GM12878 (cell line): ENCODE data around the gene CCDC6. TPM values are rescaled to one million over a fixed set of nuclear protein-coding genes. Genes with fewer than 3 reads are reported as not detected.

Experiments used
- BCL3 ChIP-seq: IDR thresholded peaks from 2 replicates; pipeline ENCODE4 v1.6.1; 2011; ENCODE audit warnings: borderline replicate concordance, low read depth, mild to moderate bottlenecking, moderate library complexity, low read length; ENCODE audit not compliant: insufficient read depth, poor library complexity, severe bottlenecking
- BHLHE40 ChIP-seq, 2 experiments: fragments of 450-650 bp in 1 of 2; IDR thresholded peaks; 2 replicates each; pipeline ENCODE4 v1.6.1; 2011 to 2017; ENCODE audit warnings: low read depth in 2 of 2, borderline replicate concordance in 1 of 2, improper control_type of control experiment in 1 of 2, low read length in 1 of 2, mild to moderate bottlenecking in 1 of 2
- CBFB ChIP-seq: IDR thresholded peaks from 2 replicates; pipeline ENCODE4 v1.6.1; 2016; ENCODE audit warnings: antibody characterized with exemption, low read depth
- CHD4 ChIP-seq: fragments of 200-600 bp; sonication (generic); IDR thresholded peaks from 2 replicates; pipeline ENCODE4 v1.6.1; 2016; ENCODE audit warnings: mild to moderate bottlenecking
- E2F8 ChIP-seq: fragments of 450-650 bp; IDR thresholded peaks from 2 replicates; pipeline ENCODE4 v1.6.1; 2018; ENCODE audit warnings: mild to moderate bottlenecking, low read depth, moderate library complexity; ENCODE audit not compliant: partially characterized antibody
- EED ChIP-seq: sonication (generic); IDR thresholded peaks from 2 replicates; pipeline ENCODE4 v1.6.1; 2016; ENCODE audit warnings: antibody characterized with exemption, low read depth
- EGR1 ChIP-seq, 2 experiments: IDR thresholded peaks; 1 replicate in 1 of 2; 2 replicates in 1 of 2; pipeline ENCODE4 v1.6.1; 2011 to 2012; ENCODE audit warnings: low read depth in 2 of 2, low read length in 2 of 2, borderline replicate concordance in 1 of 2, mild to moderate bottlenecking in 1 of 2, moderate library complexity in 1 of 2
- ESRRA ChIP-seq: IDR thresholded peaks from 2 replicates; pipeline ENCODE4 v1.6.1; 2012; ENCODE audit warnings: mild to moderate bottlenecking, low read length, improper control_type of control experiment
- FOXM1 ChIP-seq: IDR thresholded peaks from 2 replicates; pipeline ENCODE4 v1.6.1; 2012; ENCODE audit warnings: low read depth, mild to moderate bottlenecking, inconsistent platforms, low read length, moderate library complexity
- IRF4 ChIP-seq: IDR thresholded peaks from 2 replicates; pipeline ENCODE4 v1.6.1; 2011; ENCODE audit warnings: low read depth, low read length
- KAT2A ChIP-seq: conservative IDR thresholded peaks from 2 replicates; pipeline ENCODE4 v1.6.1; 2011; ENCODE audit warnings: low read depth, low read length; ENCODE audit not compliant: control insufficient read depth
- KDM1A ChIP-seq: fragments of 200-600 bp; sonication (generic); IDR thresholded peaks from 2 replicates; pipeline ENCODE4 v1.6.1; 2016; ENCODE audit warnings: borderline replicate concordance
- MLLT1 ChIP-seq: fragments of 450-650 bp; IDR thresholded peaks from 2 replicates; pipeline ENCODE4 v1.6.1; 2016; ENCODE audit warnings: mild to moderate bottlenecking
- MTA3 ChIP-seq: IDR thresholded peaks from 2 replicates; pipeline ENCODE4 v1.6.1; 2012; ENCODE audit warnings: low read length, inconsistent platforms, borderline replicate concordance
- NBN ChIP-seq: fragments of 450-650 bp; IDR thresholded peaks from 2 replicates; pipeline ENCODE4 v1.6.1; 2016
- NFXL1 ChIP-seq: fragments of 450-650 bp; IDR thresholded peaks from 2 replicates; pipeline ENCODE4 v1.6.1; 2017; ENCODE audit warnings: antibody characterized with exemption, mild to moderate bottlenecking, borderline replicate concordance
- PKNOX1 ChIP-seq: fragments of 450-650 bp; IDR thresholded peaks from 2 replicates; pipeline ENCODE4 v1.6.1; 2016; ENCODE audit warnings: mild to moderate bottlenecking
- STAT1 ChIP-seq: fragments of 450-650 bp; conservative IDR thresholded peaks from 2 replicates; pipeline ENCODE4 v1.6.1; 2014; ENCODE audit warnings: antibody characterized with exemption, mild to moderate bottlenecking
- TCF7 ChIP-seq: IDR thresholded peaks from 2 replicates; pipeline ENCODE4 v1.6.1; 2014; ENCODE audit warnings: antibody characterized with exemption, borderline replicate concordance
- WRNIP1 ChIP-seq: IDR thresholded peaks from 2 replicates; pipeline ENCODE4 v1.6.1; 2011; ENCODE audit warnings: low read depth, low read length, improper control_type of control experiment, borderline replicate concordance
- ZBTB33 ChIP-seq: fragments of 450-650 bp; IDR thresholded peaks from 2 replicates; pipeline ENCODE4 v1.6.1; 2017; ENCODE audit warnings: mild to moderate bottlenecking
- ZNF274 ChIP-seq: IDR thresholded peaks from one replicate; pipeline ENCODE4 v1.8.0; 2011; ENCODE audit not compliant: insufficient read length, insufficient read depth
- polyA plus RNA-seq, 11 experiments: library from polyadenylated mRNA; depleted of rRNA in 4 of 11; unstranded in 6 of 11; stranded (reverse) in 5 of 11; fragments of >200 nt; fragmentation: Nextera tagmentation in 4 of 11; fragmentation: Illumina TruSeq in 1 of 11; extraction: Ambion mirVana in 4 of 11; extraction: Trizol in 1 of 11; gene quantifications; 1 replicate in 1 of 11; 2 replicates in 10 of 11; pipeline versions ENCODE4 v1.2.1 to v1.2.3, GENCODE V29; 2011 to 2016; ENCODE audit warnings: inconsistent platforms in 2 of 11, missing spikeins in 2 of 11, low read depth in 1 of 11
- total RNA-seq, 4 experiments: library from RNA; depleted of rRNA in 3 of 4; stranded (reverse); fragments of >200 nt in 3 of 4; fragmentation: Illumina TruSeq in 1 of 4; extraction: Trizol in 1 of 4; gene quantifications; 2 replicates each; pipeline versions ENCODE4 v1.2.1 to v1.2.3, GENCODE V29; 2013 to 2021

The CCDC6 gene
- total and polyA plus RNA-seq, 10 of the 15 experiments (the other 5 are each of a cell fraction or from before 2014, with no cell fraction given) = 11.8 to 46.2 (median 26.7) TPM

- TF ChIP-seq KAT2A (no peak), KDM1A (no peak), ZBTB33 (no peak), WRNIP1 (no peak), PKNOX1 (peak; percentile 66), NBN (peak; percentile 65), IRF4 (0 out of 2 replicates have a peak, but pooled peaks have one; percentile 20), TCF7 (0 out of 2 replicates have a peak, but pooled peaks have one; percentile 62), MTA3 (peak; percentile 73; the same call in 1 of the 2 replicates), ZNF274 (no peak), CHD4 (no peak), EGR1 (IDR thresholded peaks at IDR 0.05; ENCODE audit: borderline replicate concordance in 1 of 2, low read depth in 2 of 2, low read length in 2 of 2) (peak in 1 of 2 experiments; percentile 30; a peak in 1 of 3 replicates), ESRRA (no peak), STAT1 (no peak), NFXL1 (no peak), BCL3 (peak; percentile 60), EED (peak; percentile 88), CBFB (no peak), FOXM1 (peak; percentile 89), BHLHE40 (IDR thresholded peaks at IDR 0.05; ENCODE audit: borderline replicate concordance in 1 of 2, low read depth in 2 of 2, low read length in 1 of 2) (peak in 1 of 2 experiments; percentile 54; a peak in 2 of 4 replicates), MLLT1 (peak; percentile 43; the same call in 1 of the 2 replicates), E2F8 (no peak)
Measured at GRCh38 chr10:59880971-59881510, 25.3 kb downstream of the CCDC6 start (continued).
